Tibial nerve (tissue), 4 donors: Measurements from ENCODE around the gene FBXO45. TPM values are rescaled to one million over a fixed set of nuclear protein-coding genes. Genes with fewer than 3 reads are reported as not detected.
"Not testable (repeated sequence)": the region's sequence is repeated elsewhere in the genome, so short reads cannot be mapped to it uniquely, and the experiment has no call there.

Source experiments
- DNase-seq, 2 donors: peaks; one replicate each; pipeline ENCODE4 v3.0.0-alpha.2; 2019; ENCODE audit warnings: low spot score in 2 of 2
- H3K27ac ChIP-seq, 4 donors: fragments of 200-600 bp; sonication (generic) in 3 of 4; one replicate each; pipeline ENCODE4 v1.5.1; 2017 to 2019; ENCODE audit warnings: mild to moderate bottlenecking in 1 of 4
- H3K27me3 ChIP-seq, 2 donors: fragments of 200-600 bp; sonication (generic) in 1 of 2; one replicate each; pipeline versions ENCODE4 v1.5.1 to v1.6.0; 2017 to 2019
- H3K36me3 ChIP-seq, 3 donors: fragments of 200-600 bp; sonication (generic); one replicate each; pipeline ENCODE4 v1.5.1; 2018 to 2019
- H3K4me1 ChIP-seq, 4 donors: fragments of 200-600 bp; sonication (generic) in 3 of 4; one replicate each; pipeline ENCODE4 v1.5.1; 2017 to 2019
- H3K4me3 ChIP-seq, 4 donors: fragments of 200-600 bp; sonication (generic) in 3 of 4; one replicate each; pipeline ENCODE4 v1.5.1; 2017 to 2019; ENCODE audit warnings: mild to moderate bottlenecking in 1 of 4, moderate library complexity in 1 of 4
- H3K9me3 ChIP-seq, 4 donors: fragments of 200-600 bp; sonication (generic) in 3 of 4; one replicate each; pipeline ENCODE4 v1.5.1; 2017 to 2019
- CTCF ChIP-seq, 5 experiments: fragments of 200-600 bp in 3 of 5; fragments of 450-650 bp in 2 of 5; sonication (generic) in 3 of 5; IDR thresholded peaks; one replicate each; pipeline ENCODE4 v1.5.1; 2016 to 2019; ENCODE audit warnings: antibody characterized with exemption in 5 of 5, mild to moderate bottlenecking in 3 of 5, moderate library complexity in 2 of 5
- EP300 ChIP-seq, 2 donors: sonication (generic); formaldehyde crosslinking; IDR thresholded peaks; one replicate each; pipeline ENCODE4 v1.6.1; 2017; ENCODE audit warnings: antibody characterized with exemption in 2 of 2, mild to moderate bottlenecking in 1 of 2
- POLR2A ChIP-seq, 2 donors: fragments of 450-650 bp; IDR thresholded peaks; one replicate each; pipeline ENCODE4 v1.6.1; 2017; ENCODE audit warnings: antibody characterized with exemption in 2 of 2, mild to moderate bottlenecking in 2 of 2, moderate library complexity in 2 of 2
- WGBS, 2 donors: methylation state at CpG; one replicate each; pipeline ENCODE4 v1.1.5; 2018; 5-methylcytosine and 5-hydroxymethylcytosine counted together
- total RNA-seq, 4 donors: library from RNA; depleted of rRNA; stranded (reverse); fragments of >200 nt; gene quantifications; one replicate each; pipeline ENCODE4 v1.1.0, GENCODE V29; 2016

The FBXO45 gene
- 10 to 100 TPM in 1 of 4 donors, 1 to 10 TPM in 3; 7.8 to 14.9 (median 8.7) TPM for total RNA-seq

GRCh38 chr3:196568246-196569002, at the start of gene FBXO45, which contains the start of gene WDR53:
Gene FBXO45, plus strand, starts transcription at chr3:196568660. Its CDS starts 325 bp downstream, at chr3:196568985.
Gene WDR53, minus strand, starts transcription at chr3:196568554. Its CDS starts 7,079 bp downstream, at chr3:196561475.
- peaks cover 0 to 47% (median 15%) of the 10 kb centered on the region in 4 donors for H3K4me1 ChIP-seq
- H3K27ac ChIP-seq: peak within 1 kb of the TSS; percentile 81 to 92 (median 88)
- H3K4me3 ChIP-seq: peak within 1 kb of the TSS; percentile 77 to 98 (median 96)
- WGBS, 2 donors: 0% methylated on average over 31 to 35 of the region's 87 CpGs
- TF ChIP-seq EP300 (IDR thresholded peaks at IDR 0.05) (peak; percentile 91 to 97), POLR2A (IDR thresholded peaks at IDR 0.05) (peak; percentile 28 to 75), CTCF (IDR thresholded peaks at IDR 0.05) (peak in 2 of 5 experiments; percentile 9 to 56)
- no peaks in the 10 kb centered on the region for H3K27me3 ChIP-seq
- peak; percentile 84 to 90 for DNase-seq
- H3K36me3 ChIP-seq: peaks cover 0 to 14% (median 0%) of the 10 kb centered on the region in 3 donors
- H3K9me3 ChIP-seq: no peaks in the 10 kb centered on the region

GRCh38 chr3:196518966-196519717, 49.3 kb upstream of the FBXO45 start:
- TF ChIP-seq CTCF (IDR thresholded peaks at IDR 0.05): peak; percentile 8 to 58 (median 31)
- TF ChIP-seq EP300 (IDR thresholded peaks at IDR 0.05): no peak
- no peak for TF ChIP-seq POLR2A (IDR thresholded peaks at IDR 0.05)
- 37 to 44% methylated on average over 12 of the region's 12 CpGs for WGBS, 2 donors
- no peak overlapping the region for H3K27ac ChIP-seq
- H3K27me3 ChIP-seq: no peaks in the 10 kb centered on the region
- no peak overlapping the region for H3K4me3 ChIP-seq
- peaks cover 0 to 64% (median 6%) of the 10 kb centered on the region in 4 donors for H3K9me3 ChIP-seq
- peak; percentile 28 to 72 for DNase-seq
- H3K36me3 ChIP-seq: no peaks in the 10 kb centered on the region
- H3K4me1 ChIP-seq: no peaks in the 10 kb centered on the region

GRCh38 chr3:196519718-196520082, 48.8 kb upstream of the FBXO45 start:
- no peaks in the 10 kb centered on the region for H3K4me1 ChIP-seq
- H3K27me3 ChIP-seq: no peaks in the 10 kb centered on the region
- peaks cover 0 to 64% (median 6%) of the 10 kb centered on the region in 4 donors for H3K9me3 ChIP-seq
- no peak for DNase-seq
- no peak overlapping the region for H3K27ac ChIP-seq
- no peaks in the 10 kb centered on the region for H3K36me3 ChIP-seq
- no peak overlapping the region for H3K4me3 ChIP-seq
- WGBS, 2 donors: 86 to 88% methylated on average over 5 of the region's 5 CpGs
- TF ChIP-seq CTCF (IDR thresholded peaks at IDR 0.05) (no peak), POLR2A (IDR thresholded peaks at IDR 0.05) (no peak), EP300 (IDR thresholded peaks at IDR 0.05) (no peak)

- DNase-seq, H3K27ac ChIP-seq, H3K27me3 ChIP-seq, H3K36me3 ChIP-seq, H3K4me1 ChIP-seq, H3K4me3 ChIP-seq: not testable (repeated sequence)
- WGBS, 2 donors: 83 to 84% methylated on average over 12 of the region's 12 CpGs
- peaks cover 0 to 64% (median 6%) of the 10 kb centered on the region in 4 donors for H3K9me3 ChIP-seq
Observed at GRCh38 chr3:196521291-196521690, 47.2 kb upstream of the FBXO45 start.

GRCh38 chr3:196523841-196524240, 44.6 kb upstream of the FBXO45 start:
- Histone ChIP-seq H3K27me3 (no peaks in the 10 kb centered on the region), H3K27ac (no peak overlapping the region), H3K36me3 (no peaks in the 10 kb centered on the region), H3K4me3 (no peak overlapping the region), H3K9me3 (peaks cover 0 to 45% (median 6%) of the 10 kb centered on the region in 4 donors), H3K4me1 (peaks cover 0 to 5% (median 0%) of the 10 kb centered on the region in 4 donors)
- 94% methylated on average over 4 of the region's 4 CpGs for WGBS, 2 donors
- no peak for DNase-seq
- TF ChIP-seq EP300 (IDR thresholded peaks at IDR 0.05) (no peak), CTCF (IDR thresholded peaks at IDR 0.05) (no peak), POLR2A (IDR thresholded peaks at IDR 0.05) (no peak)
